HepG2 (cell line): ENCODE measurements around the gene RFX2. TPM values are rescaled to one million over a fixed set of nuclear protein-coding genes. Genes with fewer than 3 reads are reported as not detected.

Source experiments
- ATAC-seq: fragments of 200-7000 bp; cut with Tn5 transposase; 3 replicates; pipeline ENCODE4 v1.9.1; 2020; ENCODE audit warnings: mild to moderate bottlenecking, moderate library complexity
- BruUV-seq: library from RNA; stranded (reverse); fragments of 400-500 nt; replicated peaks from 2 replicates; lab custom pipeline; 2021; lab: Mats Ljungman, UMichigan
- CTCF ChIA-PET: fragments of 300-600 bp; formaldehyde crosslinking; extraction: SDS; loops from one replicate; lab custom pipeline; 2021; ENCODE audit warnings: low total read pairs, inconsistent platforms, low intra/inter-chr PET ratio; lab: Yijun Ruan, JAX
- POLR2A ChIA-PET: fragments of 350-600 bp; sonication (Branson Sonifier 250); formaldehyde crosslinking; loops from one replicate; lab custom pipeline; 2020; ENCODE audit warnings: antibody characterized with exemption, inconsistent platforms; lab: Yijun Ruan, JAX
- DNase-seq: peaks from one replicate; pipeline ENCODE4 v3.0.0-alpha.2; 2015; ENCODE audit warnings: low spot score
- FAIRE-seq: peaks from 3 replicates; lab custom pipeline; 2011; peaks lifted over from hg19 to GRCh38; lab: Jason Lieb, UNC
- H2AFZ ChIP-seq: one replicate; pipeline ENCODE4 v1.6.1; 2011; ENCODE audit warnings: low read length, inconsistent platforms
- H3K27ac ChIP-seq: fragments of 300-600 bp; 3 replicates; pipeline ENCODE4 v1.8.0; 2011; ENCODE audit warnings: mixed run types, mild to moderate bottlenecking, mixed read lengths, low read length, inconsistent platforms; ENCODE audit not compliant: insufficient read depth; ENCODE audit errors: extremely low read length
- H3K27me3 ChIP-seq, 2 experiments: fragments of 200-600 bp in 1 of 2; 2 replicates in 1 of 2; 3 replicates in 1 of 2; pipeline versions ENCODE4 v1.6.0 to v1.8.0; 2011; ENCODE audit warnings: low read length in 2 of 2, mild to moderate bottlenecking in 2 of 2, moderate library complexity in 2 of 2, inconsistent platforms in 1 of 2; ENCODE audit not compliant: insufficient read depth in 2 of 2, control insufficient read depth in 1 of 2
- H3K36me3 ChIP-seq, 2 experiments: fragments of 200-600 bp in 1 of 2; replicated peaks in 1 of 2; 2 replicates in 1 of 2; 3 replicates in 1 of 2; pipeline versions ENCODE4 v1.5.1 to v1.8.0; 2011; ENCODE audit warnings: low read length in 2 of 2, inconsistent platforms in 1 of 2; ENCODE audit not compliant: insufficient read depth in 2 of 2, control insufficient read depth in 1 of 2
- H3K4me1 ChIP-seq: 2 replicates; pipeline ENCODE4 v1.5.1; 2012; ENCODE audit warnings: low read length, inconsistent platforms; ENCODE audit not compliant: insufficient read depth
- H3K4me2 ChIP-seq: 2 replicates; pipeline ENCODE4 v1.6.0; 2011; ENCODE audit warnings: low read depth, low read length, inconsistent platforms
- H3K4me3 ChIP-seq, 3 experiments: fragments of 200-600 bp in 1 of 3; sonication (generic), shearing (Covaris generic) in 1 of 3; replicated peaks in 1 of 3; 2 replicates each; pipeline ENCODE4 v1.5.1; 2011 to 2016; ENCODE audit warnings: low read length in 3 of 3, inconsistent platforms in 2 of 3, low read depth in 2 of 3, mild to moderate bottlenecking in 2 of 3, control low read depth in 1 of 3, mixed read lengths in 1 of 3; ENCODE audit not compliant: insufficient read depth in 1 of 3
- H3K79me2 ChIP-seq: one replicate; pipeline ENCODE4 v1.6.1; 2011; ENCODE audit warnings: low read length, inconsistent platforms; ENCODE audit not compliant: insufficient read depth
- H3K9ac ChIP-seq: 2 replicates; pipeline ENCODE4 v1.6.0; 2011; ENCODE audit warnings: mild to moderate bottlenecking, low read depth, low read length, inconsistent platforms; ENCODE audit not compliant: insufficient read depth
- H3K9me3 ChIP-seq: 2 replicates; pipeline ENCODE4 v1.5.1; 2012; ENCODE audit warnings: mild to moderate bottlenecking, low read length
- H4K20me1 ChIP-seq: 2 replicates; pipeline ENCODE4 v1.6.0; 2011; ENCODE audit warnings: inconsistent platforms, mild to moderate bottlenecking, low read length, moderate library complexity; ENCODE audit not compliant: insufficient read depth
- GABPA ChIP-seq, 2 experiments: IDR thresholded peaks; 2 replicates each; pipeline ENCODE4 v1.6.1; 2011 to 2016; ENCODE audit warnings: low read depth in 2 of 2, low read length in 1 of 2, missing biosample characterization in 1 of 2, missing genetic modification characterization in 1 of 2
- HDAC1 ChIP-seq: sonication (generic); formaldehyde crosslinking; IDR thresholded peaks from 2 replicates; pipeline ENCODE4 v1.5.1; 2020; ENCODE audit warnings: mild to moderate bottlenecking, missing genetic modification reagents
- MAZ ChIP-seq, 2 experiments: sonication (generic) in 1 of 2; formaldehyde crosslinking in 1 of 2; IDR thresholded peaks; 2 replicates each; pipeline versions ENCODE4 v1.5.0 to v1.6.1; 2012 to 2020; ENCODE audit warnings: low read depth in 2 of 2, mild to moderate bottlenecking in 2 of 2, borderline replicate concordance in 1 of 2, improper control_type of control experiment in 1 of 2, low read length in 1 of 2, missing genetic modification reagents in 1 of 2, moderate library complexity in 1 of 2
- PAWR ChIP-seq: sonication (generic); formaldehyde crosslinking; IDR thresholded peaks from 2 replicates; pipeline ENCODE4 v1.4.0; 2020; ENCODE audit warnings: missing genetic modification reagents, mild to moderate bottlenecking, borderline replicate concordance
- SALL2 ChIP-seq: sonication (generic); formaldehyde crosslinking; IDR thresholded peaks from 2 replicates; pipeline ENCODE4 v1.8.1; 2023; ENCODE audit warnings: mild to moderate bottlenecking, missing genetic modification reagents, inconsistent platforms
- ZNF577 ChIP-seq: sonication (generic); formaldehyde crosslinking; IDR thresholded peaks from 2 replicates; pipeline ENCODE4 v1.4.0; 2020; ENCODE audit warnings: mild to moderate bottlenecking, low read depth, missing genetic modification reagents, borderline replicate concordance
- WGBS: methylation state at CpG from one replicate; pipeline ENCODE4 v1.1.6; 2017; ENCODE audit warnings: low lambda C conversion rate; 5-methylcytosine and 5-hydroxymethylcytosine counted together
- in situ Hi-C: cut with HindIII; loops from 2 replicates; pipeline ENCODE4 v1.10.0; 2017; ENCODE audit warnings: low pct_unique_long_range_greater_than_20kb; ENCODE audit not compliant: extremely low pct_ligation_motif_present
- intact Hi-C: fragments of 100-400 bp; cut with micrococcal nuclease; formaldehyde crosslinking; loops from one replicate; pipeline ENCODE4 v1.10.0; 2022; ENCODE audit not compliant: unreplicated experiment
- polyA plus RNA-seq, 8 experiments: library from polyadenylated mRNA; depleted of rRNA in 3 of 8; stranded (reverse) in 7 of 8; unstranded in 1 of 8; fragments of >200 nt; fragmentation: Illumina TruSeq in 4 of 8; extraction: Trizol in 4 of 8; gene quantifications; 2 replicates each; pipeline versions ENCODE4 v1.2.1 to v1.2.3, GENCODE V29; 2011 to 2016; ENCODE audit warnings: low read depth in 4 of 8, missing spikeins in 1 of 8, mixed read lengths in 1 of 8; ENCODE audit not compliant: insufficient read depth in 1 of 8
- total RNA-seq, 5 experiments: library from RNA; depleted of rRNA; stranded (reverse); fragments of >200 nt; fragmentation: Illumina TruSeq; extraction: Trizol; gene quantifications; 2 replicates each; pipeline ENCODE4 v1.2.3, GENCODE V29; 2016; ENCODE audit warnings: low read depth in 1 of 5
- TF ChIP-seq, protein P1 (sequence below): sonication (generic); formaldehyde crosslinking; IDR thresholded peaks from 2 replicates; pipeline ENCODE4 v1.5.0; 2020; ENCODE audit warnings: missing genetic modification reagents
- TF ChIP-seq, protein P2 (sequence below): sonication (generic); formaldehyde crosslinking; IDR thresholded peaks from 2 replicates; pipeline ENCODE4 v1.5.1; 2020; ENCODE audit warnings: mild to moderate bottlenecking, missing genetic modification reagents, moderate library complexity

RFX2 gene
- total and polyA plus RNA-seq, 2 of the 13 experiments (the other 11 are each of a cell fraction or from before 2014, with no cell fraction given) = 2.8 to 3.3 TPM

DNA sequence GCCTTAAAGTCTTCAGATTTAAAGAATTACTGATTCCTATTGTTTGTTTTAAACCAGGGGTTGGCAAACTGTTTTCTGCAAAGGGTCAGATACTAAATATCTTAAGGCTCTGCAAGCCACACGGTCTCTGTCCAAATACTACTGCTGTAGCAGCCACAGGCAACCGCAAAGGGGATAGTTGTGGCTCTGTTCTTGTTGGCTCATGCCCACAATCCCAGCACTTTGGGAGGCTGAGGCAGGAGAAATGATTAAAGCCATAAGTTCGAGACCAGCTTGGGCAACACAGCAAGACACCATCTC is 154.7 kb downstream of the RFX2 start:
- Histone ChIP-seq H3K27me3 (no peaks in the 10 kb centered on the region), H4K20me1 (peaks cover 5% of the 10 kb centered on the region; the same call in 1 of the 2 replicates), H3K27ac (peak overlapping the region; percentile 58), H2AFZ (no peak overlapping the region), H3K9ac (no peak overlapping the region; the same call in 1 of the 2 replicates), H3K79me2 (peaks cover 96% of the 10 kb centered on the region), H3K9me3 (no peaks in the 10 kb centered on the region), H3K4me2 (peak overlapping the region; percentile 24), H3K4me3 (no peak overlapping the region), H3K4me1 (peaks cover 84% of the 10 kb centered on the region), H3K36me3 (peaks cover 12 to 22% of the 10 kb centered on the region in 2 experiments; a peak in 4 of 5 replicates)
- intact Hi-C loops = loop anchor here (2.0 kb wide), 1 partner anchor 47 kb away; no protein-coding TSS in a partner anchor
- POLR2A ChIA-PET = interaction anchor here (1.4 to 3.4 kb wide), 2 partner anchors 23 to 52 kb away, joined by 3 to 13 read pairs; partner anchors contain the start of genes NDUFA11, RANBP3 and VMAC
- CTCF ChIA-PET = no interaction called here
- in situ Hi-C loops = no loop called here
- WGBS = 87% methylated on average over 3 of the region's 3 CpGs
- no TSS peak for BruUV-seq
- TF ChIP-seq PAWR (CRISPR knock-in tag) = no peak
- peak; percentile 8; the same call in 1 of the 2 replicates for TF ChIP-seq HDAC1 (CRISPR knock-in tag)
- DNase-seq (no peak), FAIRE-seq (no peak), ATAC-seq (no peak)

DNA sequence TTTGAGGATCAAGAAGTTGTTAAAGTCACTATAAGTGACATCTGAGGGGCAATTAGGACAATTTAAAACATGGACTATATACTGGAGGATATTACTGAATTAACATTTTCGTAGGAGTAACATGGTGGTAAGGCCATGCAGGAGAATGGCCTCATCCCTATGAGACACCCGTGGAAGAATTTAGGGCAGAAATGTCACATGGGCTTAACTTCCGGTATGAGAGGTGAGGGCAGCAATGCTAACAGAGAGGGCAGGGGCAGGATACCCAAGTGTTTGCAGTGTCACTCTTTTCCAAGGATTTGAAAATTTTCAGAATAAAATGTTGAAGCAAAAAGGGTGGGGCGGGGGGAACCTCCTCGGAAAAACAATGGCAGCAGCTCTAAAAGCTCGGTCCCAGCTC is 156.0 kb downstream of the RFX2 start:
- peaks cover 21 to 35% of the 10 kb centered on the region in 2 experiments; a peak in 4 of 5 replicates for H3K36me3 ChIP-seq
- no peak for FAIRE-seq
- POLR2A ChIA-PET = interaction anchor here (0.9 kb wide), 1 partner anchor 126 kb away, joined by 3 read pairs; no protein-coding TSS in a partner anchor

More for the DNA sequence above, 156.0 kb downstream of the RFX2 start:
- WGBS = 15% methylated on average over 6 of the region's 6 CpGs
- H3K4me1 ChIP-seq = peaks cover 71% of the 10 kb centered on the region
- BruUV-seq = no TSS peak
- in situ Hi-C loops = loop anchor here (5.0 kb wide), 1 partner anchor 42 kb away; the partner anchor contains the start of gene CAPS
- DNase-seq (no peak), ATAC-seq (no peak)
- CTCF ChIA-PET = no interaction called here
- H2AFZ ChIP-seq = no peak overlapping the region
- H3K27me3 ChIP-seq = no peaks in the 10 kb centered on the region
- H3K4me2 ChIP-seq = peak overlapping the region; percentile 60
- H3K4me3 ChIP-seq = peak overlapping the region in 1 of 3 experiments; percentile 38; a peak in 3 of 6 replicates
- peak overlapping the region; percentile 12; the same call in 1 of the 2 replicates for H3K9ac ChIP-seq
- H3K27ac ChIP-seq = peak overlapping the region; percentile 58
- H3K9me3 ChIP-seq = no peaks in the 10 kb centered on the region
- peaks cover 5% of the 10 kb centered on the region; the same call in 1 of the 2 replicates for H4K20me1 ChIP-seq
- TF ChIP-seq, protein P1, sequence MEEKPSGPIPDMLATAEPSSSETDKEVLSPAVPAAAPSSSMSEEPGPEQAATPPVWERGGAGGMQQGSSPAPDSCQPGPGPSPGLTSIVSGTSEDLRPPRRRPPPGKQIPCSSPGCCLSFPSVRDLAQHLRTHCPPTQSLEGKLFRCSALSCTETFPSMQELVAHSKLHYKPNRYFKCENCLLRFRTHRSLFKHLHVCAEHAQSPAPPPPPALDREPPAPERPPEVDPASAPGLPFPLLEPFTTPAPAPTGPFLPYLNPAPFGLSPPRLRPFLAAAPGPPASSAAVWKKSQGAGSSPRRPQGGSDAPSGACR (CRISPR knock-in tag) = peak; percentile 8; the same call in 1 of the 2 replicates
- TF ChIP-seq ZNF577 (CRISPR knock-in tag) = no peak
- peak; percentile 8; the same call in 1 of the 2 replicates for TF ChIP-seq SALL2 (CRISPR knock-in tag)
- TF ChIP-seq MAZ (IDR thresholded peaks at IDR 0.05; ENCODE audit: borderline replicate concordance, low read depth, low read length) = no peak
- peak; percentile 33; the same call in 1 of the 2 replicates for TF ChIP-seq MAZ (CRISPR knock-in tag; IDR thresholded peaks at IDR 0.05; ENCODE audit: low read depth)
- no peak for TF ChIP-seq GABPA (IDR thresholded peaks at IDR 0.05; ENCODE audit: low read depth, low read length)
- TF ChIP-seq GABPA (CRISPR knock-in tag; IDR thresholded peaks at IDR 0.05; ENCODE audit: low read depth) = peak; percentile 47
- TF ChIP-seq, protein P2, sequence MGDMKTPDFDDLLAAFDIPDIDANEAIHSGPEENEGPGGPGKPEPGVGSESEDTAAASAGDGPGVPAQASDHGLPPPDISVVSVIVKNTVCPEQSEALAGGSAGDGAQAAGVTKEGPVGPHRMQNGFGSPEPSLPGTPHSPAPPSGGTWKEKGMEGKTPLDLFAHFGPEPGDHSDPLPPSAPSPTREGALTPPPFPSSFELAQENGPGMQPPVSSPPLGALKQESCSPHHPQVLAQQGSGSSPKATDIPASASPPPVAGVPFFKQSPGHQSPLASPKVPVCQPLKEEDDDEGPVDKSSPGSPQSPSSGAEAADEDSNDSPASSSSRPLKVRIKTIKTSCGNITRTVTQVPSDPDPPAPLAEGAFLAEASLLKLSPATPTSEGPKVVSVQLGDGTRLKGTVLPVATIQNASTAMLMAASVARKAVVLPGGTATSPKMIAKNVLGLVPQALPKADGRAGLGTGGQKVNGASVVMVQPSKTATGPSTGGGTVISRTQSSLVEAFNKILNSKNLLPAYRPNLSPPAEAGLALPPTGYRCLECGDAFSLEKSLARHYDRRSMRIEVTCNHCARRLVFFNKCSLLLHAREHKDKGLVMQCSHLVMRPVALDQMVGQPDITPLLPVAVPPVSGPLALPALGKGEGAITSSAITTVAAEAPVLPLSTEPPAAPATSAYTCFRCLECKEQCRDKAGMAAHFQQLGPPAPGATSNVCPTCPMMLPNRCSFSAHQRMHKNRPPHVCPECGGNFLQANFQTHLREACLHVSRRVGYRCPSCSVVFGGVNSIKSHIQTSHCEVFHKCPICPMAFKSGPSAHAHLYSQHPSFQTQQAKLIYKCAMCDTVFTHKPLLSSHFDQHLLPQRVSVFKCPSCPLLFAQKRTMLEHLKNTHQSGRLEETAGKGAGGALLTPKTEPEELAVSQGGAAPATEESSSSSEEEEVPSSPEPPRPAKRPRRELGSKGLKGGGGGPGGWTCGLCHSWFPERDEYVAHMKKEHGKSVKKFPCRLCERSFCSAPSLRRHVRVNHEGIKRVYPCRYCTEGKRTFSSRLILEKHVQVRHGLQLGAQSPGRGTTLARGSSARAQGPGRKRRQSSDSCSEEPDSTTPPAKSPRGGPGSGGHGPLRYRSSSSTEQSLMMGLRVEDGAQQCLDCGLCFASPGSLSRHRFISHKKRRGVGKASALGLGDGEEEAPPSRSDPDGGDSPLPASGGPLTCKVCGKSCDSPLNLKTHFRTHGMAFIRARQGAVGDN (CRISPR knock-in tag) = 0 out of 2 replicates have a peak, but pooled peaks have one; percentile 29
- TF ChIP-seq, all 625 proteins: peak for 5
- intact Hi-C loops = loop anchor here (2.0 kb wide), 1 partner anchor 45 kb away; no protein-coding TSS in a partner anchor
- peaks cover 96% of the 10 kb centered on the region for H3K79me2 ChIP-seq
